ENCODE data around the gene SGK1.
"Not testable (repeated sequence)": the region's sequence is repeated elsewhere in the genome, so short reads cannot be mapped to it uniquely, and the experiment has no call there.

The SGK1 gene

GRCh38 chr6:134185277-134185676 is 132.6 kb downstream of the SGK1 start:
- no peak overlapping the region for H3K4me3 ChIP-seq (ENCODE audit: control insufficient read depth, low read depth, low read length)
- no peak for TF ChIP-seq CTCF (conservative IDR thresholded peaks at IDR 0.05; ENCODE audit: control insufficient read depth, insufficient read depth, low read depth, low read length)
- no peak for DNase-seq (ENCODE audit: low read depth)

DNA sequence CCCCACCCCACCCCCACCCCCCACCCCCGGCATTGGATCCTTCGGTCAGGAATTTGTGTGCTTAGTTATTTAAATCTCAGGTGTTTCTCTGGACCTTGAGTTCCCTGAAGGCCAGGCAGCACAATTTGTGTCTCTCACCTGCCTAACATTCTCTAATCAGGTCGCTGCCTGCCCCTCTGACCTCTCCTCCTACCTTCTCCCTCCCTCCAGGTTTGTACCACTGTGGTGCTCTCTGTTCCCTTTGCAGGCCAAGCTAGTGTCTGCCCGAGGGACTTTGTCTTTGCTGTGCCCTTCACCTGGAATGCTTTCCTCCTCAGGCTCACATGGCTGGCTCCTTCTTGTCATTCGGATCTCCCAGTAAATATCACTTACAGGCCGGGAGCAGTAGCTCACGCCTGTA is 134.1 kb downstream of the SGK1 start:
- no peak for TF ChIP-seq CTCF (conservative IDR thresholded peaks at IDR 0.05; ENCODE audit: control insufficient read depth, insufficient read depth, low read depth, low read length)
- no peak overlapping the region for H3K4me3 ChIP-seq (ENCODE audit: control insufficient read depth, low read depth, low read length)
- DNase-seq (ENCODE audit: low read depth), result no peak

DNA sequence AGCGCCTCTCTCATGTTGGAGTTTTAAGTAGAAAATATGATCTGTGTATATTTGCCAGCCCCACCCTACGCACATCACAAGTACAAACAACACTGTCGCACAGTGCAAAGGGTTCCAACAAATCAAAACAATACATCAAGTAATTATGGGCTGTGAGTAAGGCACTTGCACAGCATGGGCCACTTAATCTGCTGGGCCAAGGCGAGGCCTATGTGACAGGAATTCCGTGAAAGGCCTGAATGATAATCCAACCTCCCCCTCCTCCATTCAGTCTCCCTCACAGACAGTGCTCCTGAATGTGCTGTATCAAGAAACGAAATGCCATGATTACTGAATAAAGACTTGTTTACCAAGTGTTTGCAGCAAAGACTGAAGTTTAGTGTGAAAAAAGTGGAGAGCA is 135.4 kb downstream of the SGK1 start:
- no peak for DNase-seq (ENCODE audit: low read depth)
- H3K4me3 ChIP-seq (ENCODE audit: control insufficient read depth, low read depth, low read length), result no peak overlapping the region
- no peak for TF ChIP-seq CTCF (conservative IDR thresholded peaks at IDR 0.05; ENCODE audit: control insufficient read depth, insufficient read depth, low read depth, low read length)

DNA sequence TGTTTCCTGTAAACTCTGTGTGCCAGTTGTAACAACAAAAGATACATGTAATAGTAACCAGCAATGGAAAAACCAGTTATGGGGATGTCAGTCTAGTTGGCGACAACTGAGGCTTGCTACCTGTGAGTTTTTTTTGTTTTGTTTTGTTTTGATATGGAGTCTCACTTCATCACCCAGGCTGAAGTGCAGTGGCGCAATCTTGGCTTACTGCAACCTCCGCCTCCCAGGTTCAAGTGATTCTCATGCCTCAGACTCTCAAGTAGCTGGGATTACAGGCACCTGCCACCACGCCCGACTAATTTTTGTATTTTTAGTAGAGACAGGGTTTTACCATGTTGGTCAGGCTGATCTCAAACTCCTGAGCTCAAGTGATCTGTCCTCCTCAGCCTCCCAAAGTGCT is 136.2 kb downstream of the SGK1 start:
- not testable (repeated sequence) for DNase-seq (ENCODE audit: low read depth); H3K4me3 ChIP-seq (ENCODE audit: control insufficient read depth, low read depth, low read length)

- not testable (repeated sequence) for DNase-seq (ENCODE audit: low read depth); H3K4me3 ChIP-seq (ENCODE audit: control insufficient read depth, low read depth, low read length)
Observed at GRCh38 chr6:134181251-134181650, 136.7 kb downstream of the SGK1 start.

- not testable (repeated sequence) for H3K4me3 ChIP-seq (ENCODE audit: control insufficient read depth, low read depth, low read length); DNase-seq (ENCODE audit: low read depth)
Observed at GRCh38 chr6:134180540-134180939, 137.4 kb downstream of the SGK1 start.

- peak overlapping the region; percentile 50 for H3K4me3 ChIP-seq (ENCODE audit: control insufficient read depth, low read depth, low read length)
- peak; percentile 96 for DNase-seq (ENCODE audit: low read depth)
Observed at GRCh38 chr6:134178161-134179044, 139.5 kb downstream of the SGK1 start.

GRCh38 chr6:134177753-134178160 is 140.2 kb downstream of the SGK1 start:
- peak overlapping the region; percentile 50 for H3K4me3 ChIP-seq (ENCODE audit: control insufficient read depth, low read depth, low read length)
- DNase-seq (ENCODE audit: low read depth), result peak; percentile 83
- TF ChIP-seq CTCF (conservative IDR thresholded peaks at IDR 0.05; ENCODE audit: control insufficient read depth, insufficient read depth, low read depth, low read length), result no peak

More at GRCh38 chr6:134178161-134179044, 139.5 kb downstream of the SGK1 start:
- peak; percentile 82 for TF ChIP-seq CTCF (conservative IDR thresholded peaks at IDR 0.05; ENCODE audit: control insufficient read depth, insufficient read depth, low read depth, low read length)
